ENCODE data around the gene HPSE2.

- no peak for TF ChIP-seq POLR2A (IDR thresholded peaks at IDR 0.05; ENCODE audit: low read depth, low read length)
- no peak for TF ChIP-seq TAF1 (IDR thresholded peaks at IDR 0.05; ENCODE audit: borderline replicate concordance, low read depth, low read length)
Measured at GRCh38 chr10:98855403-98856189, 380.1 kb downstream of the HPSE2 start.
